ENCODE results near the gene DMKN. TPM values are rescaled to one million over a fixed set of nuclear protein-coding genes. Genes with fewer than 3 reads are reported as not detected.

The DMKN gene
- total RNA-seq, 2 donors from 2014 or later, result 430 to 451 TPM

- no peak for TF ChIP-seq CTCF (conservative IDR thresholded peaks at IDR 0.05)
- Histone ChIP-seq H3K9me3 (ENCODE audit: control insufficient read depth, low read length) (no peaks in the 10 kb centered on the region), H3K36me3 (ENCODE audit: control insufficient read depth, insufficient read depth, low read length) (peaks cover 73% of the 10 kb centered on the region), H3K4me3 (ENCODE audit: low read length) (no peak overlapping the region), H3K27ac (ENCODE audit: low read depth, low read length) (no peak overlapping the region), H3K4me1 (ENCODE audit: control insufficient read depth, insufficient read depth, low read length) (peaks cover 11% of the 10 kb centered on the region), H3K9ac (ENCODE audit: extremely low read depth, low read length, poor library complexity, severe bottlenecking) (no peak overlapping the region), H3K27me3 (ENCODE audit: control insufficient read depth, insufficient read depth, low read length, poor library complexity, severe bottlenecking) (no peaks in the 10 kb centered on the region)
- Mint-ChIP-seq H3K4me1 (peaks cover 37% of the 10 kb centered on the region), H3K36me3 (ENCODE audit: low read depth) (peaks cover 70% of the 10 kb centered on the region), H3K9me3 (no peaks in the 10 kb centered on the region), H3K27ac (no peak overlapping the region), H3K4me3 (no peak overlapping the region), H3K27me3 (ENCODE audit: insufficient read depth) (no peaks in the 10 kb centered on the region)
- DNase-seq, result no peak
- WGBS, 2 experiments (ENCODE audit: insufficient coverage in 1 of 2, insufficient read length in 1 of 2), result 93% methylated on average over 2 to 7 of the region's 7 CpGs
Measured at GRCh38 chr19:35506011-35506410, 7.4 kb downstream of the DMKN start.

- H3K4me1 Mint-ChIP-seq, result peaks cover 28% of the 10 kb centered on the region
- H3K36me3 Mint-ChIP-seq (ENCODE audit: low read depth), result peaks cover 93% of the 10 kb centered on the region
- TF ChIP-seq CTCF (conservative IDR thresholded peaks at IDR 0.05), result no peak
- DNase-seq, result no peak
- H3K27me3 ChIP-seq (ENCODE audit: control insufficient read depth, insufficient read depth, low read length, poor library complexity, severe bottlenecking), result no peaks in the 10 kb centered on the region
- H3K9me3 Mint-ChIP-seq, result no peaks in the 10 kb centered on the region
- H3K4me3 ChIP-seq (ENCODE audit: low read length), result no peak overlapping the region
- H3K9ac ChIP-seq (ENCODE audit: extremely low read depth, low read length, poor library complexity, severe bottlenecking), result no peak overlapping the region
- H3K36me3 ChIP-seq (ENCODE audit: control insufficient read depth, insufficient read depth, low read length), result peaks cover 96% of the 10 kb centered on the region
- H3K9me3 ChIP-seq (ENCODE audit: control insufficient read depth, low read length), result no peaks in the 10 kb centered on the region
- no peak overlapping the region for H3K27ac ChIP-seq (ENCODE audit: low read depth, low read length)
- peaks cover 11% of the 10 kb centered on the region for H3K4me1 ChIP-seq (ENCODE audit: control insufficient read depth, insufficient read depth, low read length)
- peak overlapping the region; percentile 90 for H3K27ac Mint-ChIP-seq
- 84% methylated on average over 3 of the region's 4 CpGs; no CpG with 5 or more reads in 1 of the 2 experiments for WGBS, 2 experiments (ENCODE audit: insufficient coverage in 1 of 2, insufficient read length in 1 of 2)
- peak overlapping the region; percentile 22 for H3K4me3 Mint-ChIP-seq
- no peaks in the 10 kb centered on the region for H3K27me3 Mint-ChIP-seq (ENCODE audit: insufficient read depth)
Measured at GRCh38 chr19:35502751-35503150, 10.7 kb downstream of the DMKN start.

- Histone ChIP-seq H3K36me3 (ENCODE audit: control insufficient read depth, insufficient read depth, low read length) (peaks cover 95% of the 10 kb centered on the region), H3K4me1 (ENCODE audit: control insufficient read depth, insufficient read depth, low read length) (peaks cover 6% of the 10 kb centered on the region), H3K9ac (ENCODE audit: extremely low read depth, low read length, poor library complexity, severe bottlenecking) (no peak overlapping the region), H3K27ac (ENCODE audit: low read depth, low read length) (no peak overlapping the region), H3K4me3 (ENCODE audit: low read length) (no peak overlapping the region), H3K9me3 (ENCODE audit: control insufficient read depth, low read length) (no peaks in the 10 kb centered on the region), H3K27me3 (ENCODE audit: control insufficient read depth, insufficient read depth, low read length, poor library complexity, severe bottlenecking) (no peaks in the 10 kb centered on the region)
- Mint-ChIP-seq H3K9me3 (no peaks in the 10 kb centered on the region), H3K4me1 (peaks cover 20% of the 10 kb centered on the region), H3K4me3 (no peak overlapping the region), H3K27me3 (ENCODE audit: insufficient read depth) (no peaks in the 10 kb centered on the region), H3K36me3 (ENCODE audit: low read depth) (peaks cover 94% of the 10 kb centered on the region), H3K27ac (peak overlapping the region; percentile 2)
- WGBS, 2 experiments (ENCODE audit: insufficient coverage in 1 of 2, insufficient read length in 1 of 2), result 85 to 90% methylated on average over 6 to 13 of the region's 15 CpGs
- peak; percentile 63 for DNase-seq
- TF ChIP-seq CTCF (conservative IDR thresholded peaks at IDR 0.05), result no peak
Measured at GRCh38 chr19:35501684-35502083, 11.8 kb downstream of the DMKN start.

Measured in endodermal cell (in vitro differentiated cells).